ENCODE data around the gene TRIM7. TPM values are rescaled to one million over a fixed set of nuclear protein-coding genes. Genes with fewer than 3 reads are reported as not detected.

TRIM7 gene
- total and polyA plus RNA-seq, 9 of the 15 experiments (the other 6 are each of a cell fraction or from before 2014, with no cell fraction given) = 2.6 to 14.9 (median 8.9) TPM

DNA sequence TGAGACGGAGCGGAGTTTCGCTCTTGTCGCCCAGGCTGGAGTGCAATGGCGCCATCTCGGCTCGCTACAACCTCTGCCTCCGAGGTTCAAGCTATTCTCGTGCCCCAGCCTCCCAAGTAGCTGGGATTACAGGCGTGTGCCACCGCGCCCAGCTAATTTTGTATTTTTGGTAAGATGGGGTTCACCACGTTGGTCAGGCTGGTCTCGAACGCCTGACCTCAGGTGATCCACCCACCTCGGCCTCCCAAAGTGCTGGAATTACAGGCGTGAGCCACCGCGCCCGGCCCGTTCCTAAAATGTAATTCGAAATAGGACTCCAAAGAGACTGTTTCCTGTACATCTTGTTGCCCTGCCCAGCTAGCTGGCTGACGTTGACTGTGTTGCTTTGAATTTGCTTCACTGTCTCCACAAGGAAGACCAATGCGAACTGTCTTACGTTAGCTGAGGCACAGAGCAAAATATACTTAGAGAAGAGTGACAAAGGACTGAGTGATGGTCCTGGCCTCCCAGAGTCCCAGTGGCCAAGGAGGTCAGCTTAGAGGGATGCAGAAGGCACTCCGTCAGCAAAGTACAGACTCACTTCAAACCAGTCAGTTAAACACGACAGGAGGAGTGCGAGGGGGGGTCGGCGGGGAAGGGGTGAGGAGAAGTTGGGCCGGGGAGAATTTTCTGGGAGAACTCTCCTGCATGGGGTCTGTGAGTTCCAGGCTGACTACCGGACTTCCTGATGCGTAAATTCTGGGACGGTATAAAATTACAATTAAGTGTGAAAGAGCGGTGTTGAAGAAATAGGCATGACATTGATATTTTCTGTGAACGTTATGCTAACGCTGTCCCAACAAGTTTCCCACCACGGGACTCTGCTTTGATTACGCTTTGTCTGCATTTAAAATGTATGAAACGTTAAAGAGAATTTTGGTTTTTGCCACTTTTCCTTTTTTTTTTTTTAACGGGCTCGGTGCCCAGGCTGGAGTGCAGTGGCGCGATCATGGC is 11.3 kb upstream of the TRIM7 start (continued):
- TF ChIP-seq, protein P1, sequence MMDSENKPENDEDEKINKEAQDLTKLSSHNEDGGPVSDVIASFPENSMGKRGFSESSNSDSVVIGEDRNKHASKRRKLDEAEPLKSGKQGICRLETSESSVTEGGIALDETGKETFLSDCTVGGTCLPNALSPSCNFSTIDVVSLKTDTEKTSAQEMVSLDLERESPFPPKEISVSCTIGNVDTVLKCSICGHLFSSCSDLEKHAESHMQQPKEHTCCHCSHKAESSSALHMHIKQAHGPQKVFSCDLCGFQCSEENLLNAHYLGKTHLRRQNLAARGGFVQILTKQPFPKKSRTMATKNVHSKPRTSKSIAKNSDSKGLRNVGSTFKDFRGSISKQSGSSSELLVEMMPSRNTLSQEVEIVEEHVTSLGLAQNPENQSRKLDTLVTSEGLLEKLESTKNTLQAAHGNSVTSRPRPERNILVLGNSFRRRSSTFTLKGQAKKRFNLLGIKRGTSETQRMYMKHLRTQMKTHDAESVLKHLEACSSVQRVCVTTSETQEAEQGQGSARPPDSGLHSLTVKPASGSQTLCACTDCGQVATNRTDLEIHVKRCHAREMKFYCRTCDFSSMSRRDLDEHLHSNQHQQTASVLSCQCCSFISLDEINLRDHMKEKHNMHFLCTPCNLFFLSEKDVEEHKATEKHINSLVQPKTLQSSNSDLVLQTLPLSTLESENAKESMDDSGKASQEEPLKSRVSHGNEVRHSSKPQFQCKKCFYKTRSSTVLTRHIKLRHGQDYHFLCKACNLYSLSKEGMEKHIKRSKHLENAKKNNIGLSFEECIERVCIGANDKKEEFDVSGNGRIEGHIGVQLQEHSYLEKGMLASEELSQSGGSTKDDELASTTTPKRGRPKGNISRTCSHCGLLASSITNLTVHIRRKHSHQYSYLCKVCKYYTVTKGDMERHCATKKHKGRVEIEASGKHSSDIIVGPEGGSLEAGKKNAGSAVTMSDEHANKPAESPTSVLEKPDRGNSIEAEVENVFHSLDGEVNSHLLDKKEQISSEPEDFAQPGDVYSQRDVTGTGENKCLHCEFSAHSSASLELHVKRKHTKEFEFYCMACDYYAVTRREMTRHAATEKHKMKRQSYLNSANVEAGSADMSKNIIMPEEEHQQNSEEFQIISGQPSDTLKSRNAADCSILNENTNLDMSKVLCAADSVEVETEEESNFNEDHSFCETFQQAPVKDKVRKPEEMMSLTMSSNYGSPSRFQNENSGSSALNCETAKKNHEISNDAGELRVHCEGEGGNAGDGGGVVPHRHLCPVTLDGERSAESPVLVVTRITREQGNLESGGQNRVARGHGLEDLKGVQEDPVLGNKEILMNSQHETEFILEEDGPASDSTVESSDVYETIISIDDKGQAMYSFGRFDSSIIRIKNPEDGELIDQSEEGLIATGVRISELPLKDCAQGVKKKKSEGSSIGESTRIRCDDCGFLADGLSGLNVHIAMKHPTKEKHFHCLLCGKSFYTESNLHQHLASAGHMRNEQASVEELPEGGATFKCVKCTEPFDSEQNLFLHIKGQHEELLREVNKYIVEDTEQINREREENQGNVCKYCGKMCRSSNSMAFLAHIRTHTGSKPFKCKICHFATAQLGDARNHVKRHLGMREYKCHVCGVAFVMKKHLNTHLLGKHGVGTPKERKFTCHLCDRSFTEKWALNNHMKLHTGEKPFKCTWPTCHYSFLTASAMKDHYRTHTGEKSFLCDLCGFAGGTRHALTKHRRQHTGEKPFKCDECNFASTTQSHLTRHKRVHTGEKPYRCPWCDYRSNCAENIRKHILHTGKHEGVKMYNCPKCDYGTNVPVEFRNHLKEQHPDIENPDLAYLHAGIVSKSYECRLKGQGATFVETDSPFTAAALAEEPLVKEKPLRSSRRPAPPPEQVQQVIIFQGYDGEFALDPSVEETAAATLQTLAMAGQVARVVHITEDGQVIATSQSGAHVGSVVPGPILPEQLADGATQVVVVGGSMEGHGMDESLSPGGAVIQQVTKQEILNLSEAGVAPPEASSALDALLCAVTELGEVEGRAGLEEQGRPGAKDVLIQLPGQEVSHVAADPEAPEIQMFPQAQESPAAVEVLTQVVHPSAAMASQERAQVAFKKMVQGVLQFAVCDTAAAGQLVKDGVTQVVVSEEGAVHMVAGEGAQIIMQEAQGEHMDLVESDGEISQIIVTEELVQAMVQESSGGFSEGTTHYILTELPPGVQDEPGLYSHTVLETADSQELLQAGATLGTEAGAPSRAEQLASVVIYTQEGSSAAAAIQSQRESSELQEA (IDR thresholded peaks at IDR 0.05; ENCODE audit: low read depth) = peak; percentile 41; the same call in 1 of the 2 replicates
- TF ChIP-seq KLF6 (CRISPR knock-in tag; IDR thresholded peaks at IDR 0.05; ENCODE audit: borderline replicate concordance) (no peak), ATF7 (IDR thresholded peaks at IDR 0.05) (peak; percentile 67)
